Thoracic aorta (tissue), 2 donors: ENCODE data around the gene FAM3C. TPM values are rescaled to one million over a fixed set of nuclear protein-coding genes. Genes with fewer than 3 reads are reported as not detected.

Experiments
- ATAC-seq: fragments of 150-250 bp; one replicate; pipeline ENCODE4 v1.8.0; 2017; ENCODE audit warnings: low read depth; ENCODE audit not compliant: insufficient number of reproducible peaks, low FRiP score
- DNase-seq: peaks from one replicate; pipeline ENCODE4 v3.0.0-alpha.2; 2020; ENCODE audit warnings: low spot score
- H3K27ac ChIP-seq, 2 donors: fragments of 200-600 bp; sonication (generic); 1 replicate in 1 of 2; 2 replicates in 1 of 2; pipeline ENCODE4 v1.5.1; 2016; ENCODE audit warnings: mild to moderate bottlenecking in 2 of 2, moderate library complexity in 2 of 2
- H3K27me3 ChIP-seq: fragments of 200-600 bp; sonication (generic); replicated peaks from 2 replicates; pipeline ENCODE4 v1.6.0; 2016; ENCODE audit warnings: mild to moderate bottlenecking; ENCODE audit not compliant: insufficient read depth
- H3K36me3 ChIP-seq: fragments of 200-600 bp; sonication (generic); one replicate; pipeline ENCODE4 v1.5.1; 2016
- H3K4me1 ChIP-seq, 2 donors: fragments of 200-600 bp; sonication (generic); 1 replicate in 1 of 2; 2 replicates in 1 of 2; pipeline versions ENCODE4 v1.5.1 to v1.6.0; 2016; ENCODE audit warnings: low read depth in 2 of 2, mild to moderate bottlenecking in 1 of 2; ENCODE audit not compliant: control insufficient read depth in 1 of 2
- H3K4me3 ChIP-seq: fragments of 200-600 bp; sonication (generic); 2 replicates; pipeline ENCODE4 v1.5.1; 2016; ENCODE audit warnings: mild to moderate bottlenecking
- H3K9me3 ChIP-seq: fragments of 200-600 bp; sonication (generic); 2 replicates; pipeline ENCODE4 v1.5.1; 2016
- CTCF ChIP-seq: fragments of 200-600 bp; sonication (generic); IDR thresholded peaks from one replicate; pipeline ENCODE4 v1.5.1; 2019; ENCODE audit warnings: antibody characterized with exemption
- total RNA-seq, 2 donors: library from RNA; depleted of rRNA; stranded (reverse); fragments of >200 nt; gene quantifications; one replicate each; pipeline versions ENCODE4 v1.1.0 to v1.2.3, GENCODE V29; 2016

The FAM3C gene
- total RNA-seq, 2 donors from 2014 or later = 38.9 to 50.2 TPM

- DNase-seq = no peak
- no peak for ATAC-seq
- TF ChIP-seq CTCF = no peak
Observed at GRCh38 chr7:121419201-121420148, 23.4 kb upstream of the FAM3C start.

GRCh38 chr7:121416533-121416932 lies 20.4 kb upstream of the FAM3C start:
- no peak for ATAC-seq
- Histone ChIP-seq H3K27me3 (no peaks in the 10 kb centered on the region), H3K9me3 (no peaks in the 10 kb centered on the region), H3K4me3 (no peak overlapping the region), H3K27ac (no peak overlapping the region), H3K4me1 (no peaks in the 10 kb centered on the region), H3K36me3 (no peaks in the 10 kb centered on the region)
- no peak for TF ChIP-seq CTCF
- DNase-seq = no peak

More at GRCh38 chr7:121419201-121420148, 23.4 kb upstream of the FAM3C start:
- no peaks in the 10 kb centered on the region for H3K27me3 ChIP-seq
- H3K9me3 ChIP-seq = no peaks in the 10 kb centered on the region
- H3K4me1 ChIP-seq = no peaks in the 10 kb centered on the region
- H3K4me3 ChIP-seq = no peak overlapping the region
- H3K36me3 ChIP-seq = no peaks in the 10 kb centered on the region
- no peak overlapping the region for H3K27ac ChIP-seq

GRCh38 chr7:121414436-121414835 lies 18.3 kb upstream of the FAM3C start:
- H3K9me3 ChIP-seq = no peaks in the 10 kb centered on the region
- H3K4me3 ChIP-seq = no peak overlapping the region
- DNase-seq (no peak), ATAC-seq (no peak)
- no peak for TF ChIP-seq CTCF
- H3K27ac ChIP-seq = no peak overlapping the region
- H3K27me3 ChIP-seq = no peaks in the 10 kb centered on the region
- no peaks in the 10 kb centered on the region for H3K36me3 ChIP-seq
- H3K4me1 ChIP-seq = no peaks in the 10 kb centered on the region

GRCh38 chr7:121411597-121411979 lies 15.5 kb upstream of the FAM3C start:
- Histone ChIP-seq H3K4me1 (no peaks in the 10 kb centered on the region), H3K27ac (no peak overlapping the region), H3K4me3 (no peak overlapping the region), H3K27me3 (no peaks in the 10 kb centered on the region), H3K9me3 (no peaks in the 10 kb centered on the region), H3K36me3 (no peaks in the 10 kb centered on the region)
- TF ChIP-seq CTCF = no peak
- ATAC-seq (no peak), DNase-seq (no peak)

- TF ChIP-seq CTCF = no peak
- no peaks in the 10 kb centered on the region for H3K27me3 ChIP-seq
- DNase-seq (no peak), ATAC-seq (no peak)
- no peak overlapping the region for H3K4me3 ChIP-seq
- H3K9me3 ChIP-seq = no peaks in the 10 kb centered on the region
- H3K27ac ChIP-seq = no peak overlapping the region
- H3K4me1 ChIP-seq = no peaks in the 10 kb centered on the region
- H3K36me3 ChIP-seq = no peaks in the 10 kb centered on the region
Observed at GRCh38 chr7:121410829-121411596, 14.9 kb upstream of the FAM3C start.
